Glomerular visceral epithelial cell (primary cell): Measurements from ENCODE around the gene PSMD10.

ENCODE experiments used
- DNase-seq: peaks from one replicate; pipeline ENCODE4 v3.0.0-alpha.2; 2016; ENCODE audit errors: extremely low spot score

PSMD10 gene

DNA sequence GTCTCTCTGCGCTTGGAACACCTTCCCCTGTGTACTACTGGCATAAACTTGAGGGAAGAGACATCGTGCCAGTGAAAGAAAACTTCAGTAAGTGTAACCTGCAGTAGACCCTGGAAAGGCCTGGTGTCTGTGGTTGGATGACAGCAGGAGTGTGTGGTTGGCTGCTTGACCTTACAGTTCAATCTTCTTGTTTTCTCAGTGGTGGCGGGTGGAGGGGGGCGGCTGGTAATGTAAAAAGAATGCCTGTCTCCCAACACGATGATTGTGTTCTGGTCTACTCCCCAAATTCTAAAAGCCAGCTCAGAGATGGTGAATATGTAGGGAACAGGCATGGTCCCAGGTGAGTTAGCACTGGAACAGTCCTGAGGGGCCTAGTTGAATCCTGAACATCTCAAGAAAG is 18.6 kb downstream of the PSMD10 start:
- DNase-seq = peak; percentile 74

DNA sequence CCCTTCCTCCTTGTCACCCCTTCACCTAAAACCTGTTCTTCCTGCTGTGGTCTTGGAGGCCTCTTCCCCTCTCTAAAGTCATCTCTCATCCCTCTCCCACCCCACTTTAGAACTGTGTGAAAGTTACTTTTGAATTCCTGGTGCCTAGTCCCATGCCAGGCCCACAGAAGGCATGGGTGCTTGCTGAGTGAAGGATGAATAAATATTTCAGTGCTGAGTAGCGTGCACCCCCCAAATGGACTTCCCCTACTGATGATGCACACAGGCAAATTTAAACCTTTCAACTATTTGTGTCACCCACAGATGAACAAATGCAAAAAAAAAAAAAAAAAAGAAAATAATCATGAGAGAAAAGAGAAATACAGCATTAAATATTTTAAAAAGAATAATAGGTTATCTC is 19.8 kb downstream of the PSMD10 start:
- DNase-seq = peak; percentile 1

DNA sequence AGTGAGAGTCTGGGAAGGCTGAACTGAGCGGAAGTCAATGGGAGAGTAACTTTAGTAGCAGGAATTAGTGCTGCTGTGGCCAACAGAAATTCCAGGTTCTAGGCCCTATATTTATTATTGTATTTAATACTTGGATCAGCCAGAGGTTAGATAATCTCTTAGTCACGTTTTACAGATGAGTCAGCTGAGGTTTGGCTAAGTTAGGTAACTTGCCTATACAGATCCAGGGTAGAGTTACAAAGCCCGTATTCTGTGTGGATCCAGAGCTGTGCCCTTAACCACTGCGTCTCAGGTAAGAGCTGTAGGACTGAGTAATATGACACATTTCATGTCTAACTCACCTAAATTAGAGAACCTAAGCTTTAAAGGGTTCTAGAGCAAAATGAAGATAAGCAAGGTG is 20.5 kb downstream of the PSMD10 start:
- DNase-seq = peak; percentile 67

DNA sequence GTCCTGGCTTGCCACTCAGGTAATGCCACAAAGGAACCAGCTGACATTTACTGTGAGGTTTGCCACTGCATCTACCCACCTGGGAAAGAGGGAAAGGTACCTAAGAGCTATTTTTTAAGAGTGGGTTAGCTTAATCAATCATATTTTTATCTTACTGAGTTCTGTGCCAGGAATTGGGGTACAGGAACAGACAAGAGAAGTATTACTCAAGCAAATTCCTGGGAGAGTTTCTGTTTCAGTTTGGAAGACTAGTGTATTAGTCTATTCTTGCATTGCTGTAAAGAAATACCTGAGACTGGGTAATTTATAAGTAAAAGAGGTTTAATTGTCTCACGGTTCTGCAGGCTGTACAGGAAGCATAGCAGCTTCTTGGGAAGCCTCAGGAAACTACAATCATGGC is 23.2 kb downstream of the PSMD10 start:
- no peak for DNase-seq

DNA sequence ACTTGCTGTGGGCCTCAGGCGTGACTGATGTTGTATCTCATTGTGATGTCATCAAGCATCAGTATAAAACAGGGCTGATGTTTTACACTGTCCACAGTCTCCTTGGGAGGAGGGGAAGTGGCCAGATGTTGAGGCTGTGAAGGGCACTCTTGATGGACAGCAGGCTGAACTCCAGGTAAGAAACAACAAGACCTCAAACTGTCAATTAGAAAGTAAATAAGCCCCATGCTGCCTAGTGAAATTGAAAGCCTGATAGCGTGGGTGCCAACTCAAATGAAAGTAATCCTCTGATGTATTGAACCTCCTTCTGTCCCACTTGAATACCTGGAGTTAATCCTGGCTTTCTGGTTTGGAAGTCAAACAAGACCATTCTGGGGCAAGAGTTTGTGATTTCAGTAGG is 26.7 kb downstream of the PSMD10 start:
- no peak for DNase-seq

DNA sequence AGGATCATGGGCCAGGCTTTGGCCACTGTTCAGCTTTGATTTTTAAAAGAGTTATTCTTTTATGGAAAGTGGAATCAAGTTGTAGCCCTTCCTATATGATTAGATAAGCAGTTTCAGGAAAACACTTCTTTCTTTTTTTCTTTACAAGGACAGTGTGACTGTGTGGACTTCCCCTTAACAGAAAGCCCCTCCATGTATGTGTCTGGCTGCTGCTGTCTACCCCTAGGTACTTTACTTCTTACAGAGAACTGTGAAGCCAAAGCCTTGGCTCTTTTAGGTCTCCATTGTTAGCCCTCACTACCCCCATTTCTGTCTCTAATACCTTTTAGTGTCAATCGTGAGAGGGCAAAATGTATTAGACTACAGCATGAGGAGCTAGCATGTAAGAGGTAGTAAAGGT is 27.3 kb downstream of the PSMD10 start:
- no peak for DNase-seq

DNA sequence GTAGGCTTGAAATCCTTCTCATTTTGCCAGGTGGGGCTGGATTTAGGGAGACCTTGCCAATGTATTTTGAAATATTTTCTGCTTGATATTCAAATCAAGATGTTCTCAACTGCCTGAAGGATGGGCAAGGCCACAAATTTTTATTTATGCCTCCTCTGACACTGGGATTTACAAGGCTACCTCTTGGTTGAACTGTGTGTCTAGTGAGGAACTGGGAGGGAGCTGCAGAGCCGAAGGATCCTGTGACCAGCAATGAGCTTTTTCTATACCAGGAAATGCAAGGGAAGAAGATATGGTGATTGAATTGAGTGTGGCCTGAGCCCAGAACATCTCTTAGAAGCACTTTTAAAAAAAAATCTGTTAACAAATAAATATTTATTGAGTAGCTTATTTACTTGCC is 31.5 kb downstream of the PSMD10 start:
- DNase-seq = no peak

DNA sequence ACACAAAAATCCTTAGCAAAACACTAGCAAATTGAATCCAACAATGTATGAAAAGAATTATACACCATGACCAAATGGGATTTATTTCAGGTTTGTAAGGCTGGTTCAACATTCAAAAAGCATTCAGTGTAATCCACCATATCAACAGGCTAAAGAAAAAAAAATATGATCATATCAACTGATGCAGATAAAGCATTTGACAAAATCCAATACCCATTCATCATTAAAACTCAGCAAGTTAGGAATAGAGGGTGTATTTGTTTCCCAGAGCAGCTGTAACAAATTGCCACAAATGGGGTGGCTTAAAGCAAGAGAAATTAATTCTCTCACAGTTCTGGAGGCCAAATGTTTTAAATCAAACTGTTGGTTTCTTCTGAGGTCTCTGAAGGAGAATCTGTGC is 35.8 kb downstream of the PSMD10 start:
- no peak for DNase-seq

DNA sequence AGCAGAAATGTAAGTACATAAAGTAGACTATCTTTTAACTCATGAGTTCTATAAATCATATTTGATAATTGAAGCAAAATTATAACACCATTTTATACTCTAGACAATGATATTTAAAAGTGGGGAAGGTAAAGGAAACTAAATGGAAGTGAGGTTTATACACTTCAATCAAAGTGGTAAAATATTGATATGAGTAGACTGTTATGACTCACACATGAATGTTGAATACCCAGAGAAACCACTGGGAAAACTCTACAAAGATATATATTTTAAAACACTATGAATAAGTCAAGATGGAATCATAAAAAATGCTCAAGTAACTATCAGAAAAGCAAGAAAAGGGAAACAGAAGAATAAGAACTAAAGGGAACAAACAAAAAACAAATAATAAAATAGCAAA is 38.1 kb downstream of the PSMD10 start:
- no peak for DNase-seq

DNA sequence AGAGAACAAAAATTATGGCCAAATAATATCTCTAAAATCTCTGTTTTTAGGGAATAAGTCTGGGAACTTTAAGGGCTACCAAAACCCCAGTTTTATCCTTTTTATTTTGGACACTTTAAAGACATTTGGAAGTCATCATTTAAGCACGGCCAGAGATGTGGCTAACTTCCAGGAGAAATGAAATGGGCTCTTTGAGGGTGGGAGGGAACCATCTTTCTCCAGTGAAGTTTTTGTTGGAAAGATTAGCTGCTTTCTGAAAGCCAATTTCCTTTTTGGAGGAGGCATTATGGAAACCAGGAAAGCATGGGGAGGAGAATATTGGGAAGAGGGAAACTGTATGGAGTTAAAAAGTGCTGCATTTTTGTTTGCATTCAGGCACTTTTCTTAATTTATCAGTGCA is 41.7 kb downstream of the PSMD10 start:
- DNase-seq = no peak

DNA sequence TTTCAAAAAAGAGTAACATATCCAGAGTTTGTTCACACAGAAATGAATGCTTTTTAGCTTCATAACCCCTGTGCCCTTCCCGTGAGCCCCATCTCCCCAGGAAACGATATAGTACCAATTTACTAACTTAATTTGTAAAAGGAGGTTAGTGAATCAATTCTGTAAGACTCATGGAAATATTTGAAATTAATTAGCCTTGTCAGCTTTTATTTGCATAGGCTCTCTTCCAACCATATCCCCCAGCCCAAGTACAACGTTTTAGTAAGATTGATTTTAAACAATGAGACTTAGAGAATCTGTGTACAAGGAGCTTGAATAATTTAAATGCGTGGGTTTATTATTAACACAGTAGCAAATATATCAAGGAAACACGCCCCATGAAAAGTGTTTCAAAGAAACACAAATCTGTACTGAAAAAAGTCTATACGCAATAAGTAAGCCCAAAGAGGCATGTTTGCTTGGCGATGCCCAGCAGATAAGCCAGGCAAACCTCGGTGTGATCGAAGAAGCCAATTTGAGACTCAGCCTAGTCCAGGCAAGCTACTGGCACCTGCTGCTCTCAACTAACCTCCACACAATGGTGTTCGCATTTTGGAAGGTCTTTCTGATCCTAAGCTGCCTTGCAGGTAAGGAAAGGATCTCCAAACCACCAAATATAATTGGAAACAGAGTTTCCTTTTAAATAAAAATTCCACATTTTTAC is 46.6 kb downstream of the PSMD10 start, which contains the start of gene VSIG1:
Gene VSIG1 (plus strand): TSS at position 512 of the 703 bp plus-strand sequence. CDS start 66 bp downstream, at position 578.
- no peak for DNase-seq

DNA sequence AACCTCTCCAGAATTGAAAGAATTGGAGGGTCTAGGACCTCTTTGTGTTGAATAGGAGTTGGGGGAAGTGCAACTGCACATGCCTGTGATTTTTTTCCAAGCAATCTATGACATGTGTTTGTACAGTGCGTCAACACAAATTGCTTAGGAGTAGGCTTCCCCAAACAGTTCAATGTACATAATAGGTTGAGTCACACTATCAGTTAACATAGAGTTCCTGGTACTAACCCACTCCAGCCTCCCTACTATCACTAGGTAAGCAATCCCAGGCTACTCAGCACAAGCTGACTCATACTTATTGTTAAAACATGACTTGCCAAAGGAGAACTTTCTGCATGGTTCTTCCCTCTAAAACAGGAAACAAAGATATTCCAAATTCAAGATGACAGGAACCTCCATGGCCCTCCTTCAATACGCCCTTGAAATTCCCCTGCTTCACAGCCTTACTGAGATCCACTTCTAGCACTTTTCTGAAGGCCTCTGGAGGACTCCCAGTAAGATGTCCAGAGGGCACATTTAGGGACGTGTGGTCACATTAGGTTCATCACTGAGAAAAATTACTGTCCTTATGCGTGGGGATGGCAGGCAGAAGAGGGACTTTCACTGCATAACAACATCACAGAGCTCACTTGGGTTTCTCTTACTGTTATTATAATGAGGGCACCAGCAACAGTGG is 54.9 kb downstream of the PSMD10 start:
- DNase-seq = peak; percentile 43

DNA sequence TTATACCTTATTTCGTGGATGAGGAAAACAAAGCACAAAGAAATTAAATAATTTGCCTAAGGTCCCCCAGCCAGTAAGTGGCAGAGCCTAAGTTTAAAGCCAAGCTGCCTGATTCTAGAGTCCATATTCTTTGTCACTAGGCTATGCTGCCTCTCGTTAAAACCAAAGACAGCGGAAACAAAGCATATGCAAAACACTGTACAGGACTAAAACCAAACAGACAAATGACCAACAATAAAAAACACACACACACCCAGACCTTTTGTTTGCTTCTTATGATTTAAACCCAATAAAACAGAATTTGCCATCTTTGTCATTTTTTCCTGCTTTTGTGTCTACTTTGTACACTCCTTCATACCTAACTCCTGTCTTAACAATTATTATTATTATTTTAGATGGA is 56.6 kb downstream of the PSMD10 start:
- DNase-seq = no peak
